GM18951 (cell line): Measurements from ENCODE around the gene CDC42EP2.

Experiments
- POLR2A ChIP-seq: IDR thresholded peaks from 4 replicates; pipeline ENCODE4 v1.6.1; 2011; ENCODE audit warnings: mild to moderate bottlenecking; ENCODE audit not compliant: insufficient read length, insufficient read depth; ENCODE audit errors: extremely low read depth
- in situ Hi-C: fragments of 300-500 bp; cut with MboI; formaldehyde crosslinking; loops from one replicate; pipeline ENCODE4 v1.12.0; 2022; ENCODE audit warnings: low sequenced_read_pairs, mixed read lengths, inconsistent platforms; ENCODE audit not compliant: unreplicated experiment

CDC42EP2 gene

GRCh38 chr11:65288706-65289536 is 25.7 kb upstream of the CDC42EP2 start:
- in situ Hi-C loops = no loop called here
- no peak for TF ChIP-seq POLR2A

- in situ Hi-C loops = no loop called here
- no peak for TF ChIP-seq POLR2A
Observed at GRCh38 chr11:65290448-65291165, 24.1 kb upstream of the CDC42EP2 start.

GRCh38 chr11:65291613-65292012 is 23.1 kb upstream of the CDC42EP2 start:
- in situ Hi-C loops = no loop called here
- no peak for TF ChIP-seq POLR2A

- TF ChIP-seq POLR2A = no peak
- in situ Hi-C loops = no loop called here
Observed at GRCh38 chr11:65292890-65293289, 21.8 kb upstream of the CDC42EP2 start.

GRCh38 chr11:65293909-65294381 is 20.7 kb upstream of the CDC42EP2 start:
- in situ Hi-C loops = no loop called here
- TF ChIP-seq POLR2A = no peak

GRCh38 chr11:65295001-65295400 is 19.7 kb upstream of the CDC42EP2 start:
- in situ Hi-C loops = no loop called here
- no peak for TF ChIP-seq POLR2A

- no peak for TF ChIP-seq POLR2A
- in situ Hi-C loops = no loop called here
Observed at GRCh38 chr11:65295571-65296341, 18.9 kb upstream of the CDC42EP2 start.

GRCh38 chr11:65297026-65297672 is 17.5 kb upstream of the CDC42EP2 start:
- TF ChIP-seq POLR2A = no peak
- in situ Hi-C loops = no loop called here

DNA sequence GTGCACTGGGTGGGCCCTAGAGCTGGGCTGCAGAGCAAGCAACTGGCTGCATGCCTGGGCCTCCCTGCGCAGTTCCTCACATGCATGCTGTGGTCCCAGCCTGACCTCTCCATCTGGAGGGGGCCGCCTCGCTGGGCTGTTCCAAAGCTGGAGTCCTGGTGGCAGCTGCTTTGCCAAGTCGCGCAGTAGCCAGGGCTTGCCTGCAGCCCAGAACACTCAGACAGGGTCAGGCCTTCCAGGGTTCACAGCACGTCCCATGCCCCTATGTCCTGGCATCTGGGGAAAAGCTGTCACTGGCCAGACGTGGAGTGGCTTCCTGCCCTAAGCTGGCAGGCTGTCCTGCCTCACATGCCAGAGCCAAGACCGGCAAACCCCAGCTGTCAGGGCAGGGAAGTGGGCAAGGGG is 16.5 kb upstream of the CDC42EP2 start:
- TF ChIP-seq POLR2A = no peak
- in situ Hi-C loops = no loop called here

DNA sequence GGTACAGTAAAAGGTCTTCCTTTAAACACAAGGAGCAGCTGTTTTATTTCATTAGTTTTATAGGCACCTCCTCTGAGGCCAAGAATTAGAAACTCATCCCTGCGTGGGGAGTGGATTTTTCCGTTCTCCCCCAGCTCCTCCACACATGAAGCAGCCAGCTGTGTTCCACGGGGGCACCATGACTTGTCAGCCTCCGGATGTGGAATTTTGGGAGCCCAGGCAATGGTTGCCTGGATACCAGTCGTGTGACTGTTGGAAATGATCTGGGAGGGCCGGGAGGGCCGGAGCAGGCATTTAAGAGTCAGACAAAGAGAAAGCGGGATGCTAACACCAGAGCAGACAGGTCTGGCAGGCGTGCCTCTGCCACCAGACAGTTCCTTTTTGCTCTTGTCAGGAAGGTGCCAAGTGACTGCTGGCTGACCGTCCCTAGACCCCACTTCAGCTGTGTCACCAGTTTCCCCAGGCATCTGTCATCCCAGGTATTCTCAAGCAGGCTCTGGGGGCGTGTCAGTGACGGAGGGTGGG is 15.9 kb upstream of the CDC42EP2 start:
- TF ChIP-seq POLR2A = no peak
- in situ Hi-C loops = no loop called here

DNA sequence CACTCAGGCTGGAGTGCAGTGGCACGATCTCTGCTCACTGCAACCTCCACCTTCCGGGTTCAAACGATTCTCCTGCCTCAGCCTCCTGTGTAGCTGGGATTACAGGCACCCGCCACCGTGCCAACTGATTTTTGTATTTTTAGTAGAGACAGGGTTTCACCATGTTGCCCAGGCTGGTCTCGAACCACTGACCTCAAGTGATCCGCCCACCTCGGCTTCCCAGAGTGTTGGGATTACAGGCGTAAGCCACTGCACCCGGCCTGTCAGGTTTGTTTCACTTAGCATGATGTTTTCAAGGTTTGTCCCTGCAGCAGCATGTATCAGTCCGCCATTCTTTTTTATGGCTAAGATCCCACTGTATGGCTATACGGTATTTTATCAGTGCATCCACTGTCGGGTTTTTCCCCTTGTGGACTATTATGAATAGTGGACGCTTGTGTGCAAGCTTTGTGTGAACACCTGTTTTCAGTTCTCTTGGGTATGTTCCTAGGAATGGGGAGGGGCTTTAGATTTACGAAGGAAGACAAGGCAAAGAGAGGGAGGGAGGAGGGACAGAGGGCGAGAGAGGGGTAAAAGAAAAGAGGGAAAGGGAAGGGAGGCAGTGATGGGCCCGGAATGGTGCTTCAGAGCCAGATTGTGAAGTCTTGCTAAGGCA is 13.9 kb upstream of the CDC42EP2 start:
- TF ChIP-seq POLR2A = no peak
- in situ Hi-C loops = no loop called here
